GF-D8 (cell line): Measurements from ENCODE around the gene YY1.
"Not testable (repeated sequence)": the region's sequence is repeated elsewhere in the genome, so short reads cannot be mapped to it uniquely, and the experiment has no call there.

ENCODE experiments used
- DNase-seq: peaks from one replicate; lab custom pipeline; 2025; lab: John Stamatoyannopoulos, UW

YY1 gene

DNA sequence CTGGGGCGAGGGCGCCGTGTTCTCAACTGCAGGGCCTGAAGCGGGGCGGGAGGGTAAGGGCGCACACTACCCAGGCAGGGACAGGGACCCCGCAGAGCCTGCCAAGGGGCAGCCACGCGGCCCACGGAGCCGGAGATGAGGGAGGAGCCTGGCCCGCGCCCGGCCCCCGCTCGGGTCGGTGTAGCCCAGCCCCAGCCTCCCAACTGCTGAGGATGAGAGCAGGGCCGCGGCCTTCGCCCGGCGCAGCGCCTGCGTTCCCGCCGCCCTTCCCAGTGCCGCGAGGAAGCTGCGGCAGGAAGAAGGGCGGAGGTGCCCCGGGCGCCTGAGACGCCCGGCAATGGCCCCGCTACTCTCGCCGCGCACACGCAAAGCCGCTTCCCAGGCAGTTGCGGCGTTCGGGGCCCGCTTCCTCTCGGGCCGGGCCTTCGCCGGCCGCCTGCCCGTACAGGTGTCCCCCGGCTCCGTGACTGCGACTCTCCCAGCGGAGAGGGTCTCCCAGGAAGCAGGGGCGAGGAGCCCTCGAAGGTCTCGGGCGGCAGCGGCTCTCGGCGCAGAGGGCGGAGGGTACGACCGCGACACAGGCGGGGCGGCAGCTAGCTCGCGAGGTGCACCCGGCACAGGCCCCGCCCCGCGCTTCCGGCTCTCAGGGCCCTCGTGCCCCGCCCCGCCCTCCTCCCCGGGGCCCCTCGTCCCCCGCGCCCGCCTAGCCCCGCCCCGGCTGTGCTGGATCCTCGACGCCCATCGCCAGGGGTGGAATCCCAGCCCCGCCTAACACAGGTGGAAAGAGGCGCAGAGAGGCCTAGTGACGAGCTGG lies 24.8 kb upstream of the YY1 start:
- DNase-seq = peak; percentile 59

DNA sequence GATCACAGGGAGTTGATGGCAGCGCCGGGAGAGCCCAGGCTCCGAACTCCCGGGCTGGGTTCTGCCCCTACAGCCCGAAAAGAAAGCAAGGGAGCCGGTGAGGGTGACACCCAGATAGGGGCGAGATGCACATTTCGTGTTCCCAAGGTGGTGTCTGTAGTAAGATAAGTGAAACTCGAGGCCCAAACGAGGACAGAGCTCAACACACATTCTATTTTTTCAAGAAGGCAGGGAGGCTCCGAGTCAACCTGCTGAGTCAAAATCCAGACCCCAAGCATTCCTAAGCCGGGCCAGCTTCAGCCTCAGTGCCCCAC lies 24.2 kb upstream of the YY1 start:
- DNase-seq = no peak

GRCh38 chr14:100215330-100215885 lies 23.5 kb upstream of the YY1 start:
- no peak for DNase-seq

GRCh38 chr14:100219126-100219785 lies 19.7 kb upstream of the YY1 start:
- no peak for DNase-seq

- peak; percentile 58 for DNase-seq
These were observed 17.3 kb upstream of the YY1 start for GRCh38 chr14:100221533-100222223.

GRCh38 chr14:100222224-100223093 lies 16.5 kb upstream of the YY1 start:
- DNase-seq = no peak

DNA sequence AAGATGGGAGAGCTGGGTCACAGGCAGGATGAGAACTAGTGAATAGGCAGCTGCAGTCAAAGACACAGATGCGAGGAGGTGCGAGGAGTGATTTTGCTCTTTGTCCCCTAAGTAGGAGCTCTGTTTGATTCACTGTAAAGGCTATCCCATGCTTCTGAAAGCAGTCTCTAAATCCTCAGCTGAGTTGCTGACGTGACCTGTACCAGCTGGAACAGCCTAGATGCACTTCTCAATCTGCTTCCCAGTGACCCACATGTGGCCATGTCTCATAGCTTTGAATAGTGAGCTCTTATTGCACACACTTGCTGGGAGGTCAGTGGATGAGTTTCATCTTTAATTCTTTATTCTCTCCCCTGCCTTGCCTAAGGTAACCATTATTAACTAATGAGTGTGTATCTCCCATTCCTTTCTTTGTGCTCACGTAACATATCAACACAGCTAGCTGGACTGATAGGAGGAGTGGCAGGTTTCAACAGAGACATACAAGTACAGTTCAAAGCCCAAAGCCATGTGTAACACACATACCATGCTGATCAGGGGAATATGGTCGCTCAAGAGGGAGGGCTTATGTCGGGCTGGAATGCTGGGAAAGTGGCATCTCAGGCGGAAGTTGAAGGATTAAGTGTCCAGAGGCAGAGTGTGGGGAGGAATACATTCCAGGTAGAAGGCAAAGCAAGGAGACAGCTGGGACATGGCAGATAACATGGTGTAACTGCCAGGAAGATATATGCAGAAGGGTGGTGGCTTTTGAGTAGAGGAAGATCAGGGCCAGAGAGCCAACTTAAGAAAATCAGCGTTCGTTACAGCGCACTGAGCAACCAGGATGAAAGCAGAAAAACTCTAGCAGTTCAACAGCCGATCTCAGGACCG lies 15.4 kb upstream of the YY1 start:
- no peak for DNase-seq

GRCh38 chr14:100224229-100224866 lies 14.6 kb upstream of the YY1 start:
- DNase-seq = no peak

DNA sequence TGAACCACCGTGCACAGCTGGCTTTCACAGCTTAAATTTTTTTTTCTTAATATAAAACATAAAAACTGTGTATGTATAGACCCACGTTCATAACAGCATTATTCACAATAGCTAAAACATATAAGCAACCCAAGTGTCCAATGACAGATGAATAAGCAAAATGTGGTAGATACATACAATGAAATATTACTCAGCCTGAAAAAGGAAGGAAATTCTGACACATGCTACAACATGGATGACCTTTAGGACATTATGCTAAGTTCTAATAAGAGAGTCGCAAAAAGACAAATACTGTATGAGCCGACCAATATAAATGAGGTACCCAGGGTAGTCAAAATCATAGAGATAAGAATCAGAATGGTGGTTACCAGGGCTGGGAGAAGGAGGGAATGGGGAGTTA lies 13.8 kb upstream of the YY1 start:
- DNase-seq = no peak

GRCh38 chr14:100230361-100230760 lies 8.6 kb upstream of the YY1 start:
- no peak for DNase-seq

DNA sequence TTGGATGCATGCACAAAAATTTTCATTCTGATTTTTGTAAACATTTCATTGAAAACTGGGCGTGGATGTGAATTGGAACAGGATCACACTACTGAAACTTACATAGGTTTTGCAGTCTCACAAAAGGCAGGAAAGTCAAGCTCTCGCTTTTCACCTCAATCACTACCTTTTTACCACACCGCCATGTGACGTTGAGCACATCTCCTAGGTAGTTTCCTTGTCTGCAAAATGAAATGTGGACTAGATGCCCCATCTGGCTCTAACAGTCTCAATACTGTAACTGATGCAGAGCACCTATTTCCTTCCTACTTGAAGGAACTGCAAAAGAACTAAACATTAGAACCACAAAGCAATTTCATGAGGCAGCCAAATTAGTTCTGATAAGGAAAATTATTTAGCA lies 4.4 kb upstream of the YY1 start:
- DNase-seq = no peak

DNA sequence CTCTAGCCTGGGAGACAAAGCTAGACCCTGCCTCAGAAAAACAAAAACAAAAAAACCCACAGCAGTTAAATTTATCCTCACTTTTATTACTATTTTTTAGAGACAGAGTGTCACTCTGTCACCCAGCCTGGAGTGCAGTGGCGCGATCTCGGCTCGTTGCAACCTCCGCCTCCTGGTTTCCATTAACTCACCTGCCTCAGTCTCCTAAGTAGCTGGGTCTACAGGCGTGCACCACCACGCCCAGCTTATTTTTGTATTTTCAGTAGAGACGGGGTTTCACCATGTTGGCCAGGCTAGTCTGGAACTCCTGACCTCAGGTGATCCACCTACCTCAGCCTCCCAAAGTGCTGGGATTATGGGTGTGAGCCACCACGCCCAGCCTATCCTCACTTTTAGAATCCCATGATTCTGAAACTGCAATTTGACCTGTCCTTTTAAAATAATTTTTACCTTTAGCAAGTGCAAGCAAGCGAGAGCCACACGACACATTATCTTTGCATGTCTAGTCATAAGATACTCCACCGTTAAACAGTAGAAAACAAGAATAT lies 2.6 kb upstream of the YY1 start:
- not testable (repeated sequence) for DNase-seq

DNA sequence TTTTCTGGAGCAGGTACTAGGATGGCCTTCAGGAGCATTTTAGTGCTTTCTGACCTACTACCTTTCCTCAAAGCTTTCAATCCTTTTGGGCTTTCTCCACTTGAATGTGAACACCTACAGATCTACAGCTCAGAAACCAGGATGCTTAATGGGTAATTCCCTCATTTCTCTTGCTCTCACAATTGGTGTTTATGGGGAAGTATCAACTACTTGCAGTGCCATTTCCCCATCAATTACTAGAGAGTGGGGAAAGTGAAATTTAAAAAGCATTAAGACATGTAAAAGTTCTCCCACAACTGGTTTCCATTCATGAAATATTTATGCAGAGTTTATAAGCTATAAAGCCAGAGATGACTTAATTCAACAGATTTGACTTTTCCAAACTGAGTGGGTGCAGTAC lies 2.1 kb upstream of the YY1 start:
- DNase-seq = no peak

GRCh38 chr14:100237735-100238418 lies 1.1 kb upstream of the YY1 start:
- DNase-seq = no peak

DNA sequence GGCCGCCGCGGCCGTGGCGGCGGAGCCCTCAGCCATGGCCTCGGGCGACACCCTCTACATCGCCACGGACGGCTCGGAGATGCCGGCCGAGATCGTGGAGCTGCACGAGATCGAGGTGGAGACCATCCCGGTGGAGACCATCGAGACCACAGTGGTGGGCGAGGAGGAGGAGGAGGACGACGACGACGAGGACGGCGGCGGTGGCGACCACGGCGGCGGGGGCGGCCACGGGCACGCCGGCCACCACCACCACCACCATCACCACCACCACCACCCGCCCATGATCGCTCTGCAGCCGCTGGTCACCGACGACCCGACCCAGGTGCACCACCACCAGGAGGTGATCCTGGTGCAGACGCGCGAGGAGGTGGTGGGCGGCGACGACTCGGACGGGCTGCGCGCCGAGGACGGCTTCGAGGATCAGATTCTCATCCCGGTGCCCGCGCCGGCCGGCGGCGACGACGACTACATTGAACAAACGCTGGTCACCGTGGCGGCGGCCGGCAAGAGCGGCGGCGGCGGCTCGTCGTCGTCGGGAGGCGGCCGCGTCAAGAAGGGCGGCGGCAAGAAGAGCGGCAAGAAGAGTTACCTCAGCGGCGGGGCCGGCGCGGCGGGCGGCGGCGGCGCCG lies 381 bp downstream of the YY1 start:
- DNase-seq = no peak

DNA sequence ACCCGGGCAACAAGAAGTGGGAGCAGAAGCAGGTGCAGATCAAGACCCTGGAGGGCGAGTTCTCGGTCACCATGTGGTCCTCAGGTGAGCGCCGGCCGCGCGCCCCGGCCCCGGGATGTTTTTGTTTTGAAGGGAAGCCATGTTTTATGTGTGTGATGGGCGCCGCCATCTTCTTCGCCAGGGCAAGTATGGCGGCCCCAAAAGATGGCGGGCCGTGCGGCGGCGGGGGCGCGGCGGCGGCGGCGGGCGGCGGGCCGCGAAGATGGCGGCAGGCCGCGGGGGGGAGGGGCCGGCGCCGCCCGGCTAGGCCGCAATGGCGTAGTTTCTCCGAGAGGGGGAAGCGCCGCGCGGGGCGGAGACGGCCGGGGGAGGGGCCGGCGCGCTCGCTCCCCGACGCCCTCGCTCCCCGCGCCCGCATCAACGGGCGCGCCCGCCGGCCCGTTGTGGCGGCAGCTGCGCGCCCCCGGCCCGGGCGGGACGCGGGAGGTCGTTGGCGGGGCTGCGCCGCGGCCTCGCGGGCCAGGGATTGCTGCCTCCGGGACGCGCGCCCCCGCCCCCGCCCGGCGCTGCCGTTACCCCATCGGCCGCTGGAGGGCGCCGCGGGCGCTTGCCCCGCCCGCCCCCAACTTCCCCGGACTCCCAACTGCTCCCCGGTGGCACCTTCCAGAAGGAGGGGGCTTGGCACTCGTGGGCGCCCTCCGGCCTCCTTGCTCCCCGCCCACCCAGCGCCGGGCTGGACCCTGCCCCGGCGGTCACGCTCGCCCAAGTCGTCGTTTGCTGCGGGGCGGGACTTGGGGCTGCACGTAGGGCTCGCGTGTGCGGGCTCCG lies 1.1 kb downstream of the YY1 start:
- peak; percentile 25 for DNase-seq

DNA sequence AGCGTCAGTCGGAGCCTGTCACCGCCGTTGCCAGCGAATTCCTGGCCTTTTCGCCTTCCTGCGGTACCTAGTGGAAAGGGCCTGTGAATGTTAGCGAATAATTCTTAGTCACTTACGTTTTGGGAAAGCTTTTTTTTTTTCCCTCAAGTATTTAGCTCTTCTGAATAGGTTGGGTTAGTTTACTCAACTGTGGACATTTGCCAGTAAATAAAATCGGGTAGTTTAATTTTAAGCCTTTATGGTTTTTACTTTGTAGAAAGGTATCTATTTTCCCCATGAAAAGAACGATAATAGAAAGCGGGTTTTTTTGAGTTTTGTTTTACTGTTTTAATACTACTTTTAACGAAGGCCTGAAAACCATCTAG lies 1.7 kb downstream of the YY1 start:
- DNase-seq = no peak

GRCh38 chr14:100241279-100241678 lies 2.3 kb downstream of the YY1 start:
- no peak for DNase-seq
